Astrocyte (in vitro differentiated cells and primary cell): ENCODE data around the gene AJAP1. TPM values are rescaled to one million over a fixed set of nuclear protein-coding genes. Genes with fewer than 3 reads are reported as not detected.

ENCODE experiments used
- DNase-seq: peaks from one replicate; pipeline ENCODE4 v3.0.0-alpha.2; 2010; ENCODE audit warnings: low read depth
- FAIRE-seq: peaks from 2 replicates; lab custom pipeline; 2011; peaks lifted over from hg19 to GRCh38; lab: Jason Lieb, UNC
- H2AFZ ChIP-seq: 2 replicates; pipeline ENCODE4 v1.6.0; 2012; ENCODE audit warnings: low read depth, low read length, inconsistent platforms
- H3K27ac ChIP-seq: 2 replicates; pipeline ENCODE4 v1.5.1; 2011; ENCODE audit warnings: low read depth, low read length, inconsistent platforms
- H3K27me3 ChIP-seq: 2 replicates; pipeline ENCODE4 v1.6.0; 2011; ENCODE audit warnings: low read length, inconsistent platforms; ENCODE audit not compliant: insufficient read depth
- H3K36me3 ChIP-seq: 2 replicates; pipeline ENCODE4 v1.5.1; 2011; ENCODE audit warnings: low read length, inconsistent platforms; ENCODE audit not compliant: insufficient read depth
- H3K4me1 ChIP-seq: 2 replicates; pipeline ENCODE4 v1.5.1; 2011; ENCODE audit warnings: low read length, inconsistent platforms; ENCODE audit not compliant: insufficient read depth
- H3K4me2 ChIP-seq: 2 replicates; pipeline ENCODE4 v1.6.0; 2012; ENCODE audit warnings: low read length, inconsistent platforms
- H3K4me3 ChIP-seq: 2 replicates; pipeline ENCODE4 v1.5.1; 2011; ENCODE audit warnings: low read depth, mild to moderate bottlenecking, low read length, inconsistent platforms; ENCODE audit not compliant: insufficient read depth
- H3K79me2 ChIP-seq: 2 replicates; pipeline ENCODE4 v1.6.0; 2012; ENCODE audit warnings: mild to moderate bottlenecking, low read length, inconsistent platforms; ENCODE audit not compliant: insufficient read depth
- H3K9ac ChIP-seq: 2 replicates; pipeline ENCODE4 v1.6.0; 2012; ENCODE audit warnings: mild to moderate bottlenecking, low read length, inconsistent platforms
- H3K9me3 ChIP-seq: 2 replicates; pipeline ENCODE4 v1.5.1; 2012; ENCODE audit warnings: low read depth, mild to moderate bottlenecking, low read length, inconsistent platforms; ENCODE audit not compliant: insufficient read depth
- H4K20me1 ChIP-seq: 2 replicates; pipeline ENCODE4 v1.6.0; 2012; ENCODE audit warnings: low read length, inconsistent platforms; ENCODE audit not compliant: insufficient read depth
- H3K27ac Mint-ChIP-seq: one replicate; pipeline ENCODE4 v1.8.0; 2021; ENCODE audit warnings: mild to moderate bottlenecking, mixed read lengths; ENCODE audit not compliant: unreplicated experiment
- H3K27me3 Mint-ChIP-seq: one replicate; pipeline ENCODE4 v1.8.0; 2021; ENCODE audit warnings: low read depth, mixed read lengths; ENCODE audit not compliant: unreplicated experiment
- H3K36me3 Mint-ChIP-seq: one replicate; pipeline ENCODE4 v1.8.0; 2021; ENCODE audit warnings: low read depth, mixed read lengths; ENCODE audit not compliant: unreplicated experiment
- H3K4me1 Mint-ChIP-seq: one replicate; pipeline ENCODE4 v1.8.0; 2021; ENCODE audit warnings: low read depth, mixed read lengths; ENCODE audit not compliant: unreplicated experiment
- H3K4me3 Mint-ChIP-seq: one replicate; pipeline ENCODE4 v1.8.0; 2021; ENCODE audit warnings: mild to moderate bottlenecking, moderate library complexity, mixed read lengths; ENCODE audit not compliant: unreplicated experiment
- H3K9me3 Mint-ChIP-seq: one replicate; pipeline ENCODE4 v1.8.0; 2021; ENCODE audit warnings: mild to moderate bottlenecking, mixed read lengths; ENCODE audit not compliant: unreplicated experiment
- EZH2 ChIP-seq: IDR thresholded peaks from 2 replicates; pipeline ENCODE4 v1.6.1; 2012; ENCODE audit warnings: mild to moderate bottlenecking, low read length, inconsistent platforms; ENCODE audit not compliant: insufficient read depth
- total RNA-seq: library from RNA; stranded (reverse); gene quantifications from 2 replicates; pipeline ENCODE4 v1.2.1, GENCODE V29; 2021
- TF ChIP-seq, protein P1 (sequence below): IDR thresholded peaks from 2 replicates; pipeline ENCODE4 v1.5.1; 2011; ENCODE audit warnings: low read depth, mild to moderate bottlenecking, inconsistent platforms, low read length, moderate library complexity; ENCODE audit not compliant: insufficient read depth

The AJAP1 gene
- total RNA-seq, 1 donor from 2014 or later = 0.34 TPM

DNA sequence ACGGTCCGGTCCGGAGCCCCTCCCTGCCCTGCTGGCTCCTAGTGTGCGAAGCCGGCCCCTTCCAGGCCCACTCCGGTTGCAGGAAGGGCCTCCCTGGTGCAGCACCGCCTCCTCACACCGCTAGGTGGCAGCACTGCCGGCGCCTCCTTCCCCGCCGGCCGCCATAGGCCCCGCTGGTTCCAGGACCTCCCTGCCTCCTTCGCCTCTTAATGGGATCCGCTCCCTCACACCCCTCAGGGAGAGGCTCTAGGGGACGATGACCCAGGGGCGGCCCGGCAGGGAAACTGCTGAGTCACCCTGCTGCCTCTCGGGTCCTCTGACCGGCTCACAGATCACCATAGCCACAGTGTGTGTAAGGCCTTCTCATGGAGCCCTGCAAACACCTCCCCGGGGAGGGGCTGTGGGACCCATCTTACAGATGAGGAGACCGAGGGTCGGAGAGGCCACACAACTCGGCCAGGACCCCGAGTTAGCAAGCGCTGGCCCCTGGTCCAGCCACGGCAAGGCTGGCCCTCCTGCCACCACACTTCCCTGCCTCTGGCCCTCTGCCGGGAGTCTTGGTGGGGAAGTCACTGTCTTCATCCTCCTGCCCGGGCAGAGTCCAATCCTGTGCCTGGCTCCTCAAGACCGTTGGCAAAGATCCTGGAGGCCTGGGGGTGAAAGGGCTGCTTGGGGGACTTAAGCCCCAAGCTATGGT lies 1.6 kb upstream of the AJAP1 start:
- Mint-ChIP-seq H3K9me3 (no peaks in the 10 kb centered on the region), H3K27ac (no peak overlapping the region), H3K4me1 (no peaks in the 10 kb centered on the region), H3K36me3 (no peaks in the 10 kb centered on the region), H3K27me3 (peaks cover 23% of the 10 kb centered on the region), H3K4me3 (no peak overlapping the region)
- no peak for TF ChIP-seq EZH2
- TF ChIP-seq, protein P1, sequence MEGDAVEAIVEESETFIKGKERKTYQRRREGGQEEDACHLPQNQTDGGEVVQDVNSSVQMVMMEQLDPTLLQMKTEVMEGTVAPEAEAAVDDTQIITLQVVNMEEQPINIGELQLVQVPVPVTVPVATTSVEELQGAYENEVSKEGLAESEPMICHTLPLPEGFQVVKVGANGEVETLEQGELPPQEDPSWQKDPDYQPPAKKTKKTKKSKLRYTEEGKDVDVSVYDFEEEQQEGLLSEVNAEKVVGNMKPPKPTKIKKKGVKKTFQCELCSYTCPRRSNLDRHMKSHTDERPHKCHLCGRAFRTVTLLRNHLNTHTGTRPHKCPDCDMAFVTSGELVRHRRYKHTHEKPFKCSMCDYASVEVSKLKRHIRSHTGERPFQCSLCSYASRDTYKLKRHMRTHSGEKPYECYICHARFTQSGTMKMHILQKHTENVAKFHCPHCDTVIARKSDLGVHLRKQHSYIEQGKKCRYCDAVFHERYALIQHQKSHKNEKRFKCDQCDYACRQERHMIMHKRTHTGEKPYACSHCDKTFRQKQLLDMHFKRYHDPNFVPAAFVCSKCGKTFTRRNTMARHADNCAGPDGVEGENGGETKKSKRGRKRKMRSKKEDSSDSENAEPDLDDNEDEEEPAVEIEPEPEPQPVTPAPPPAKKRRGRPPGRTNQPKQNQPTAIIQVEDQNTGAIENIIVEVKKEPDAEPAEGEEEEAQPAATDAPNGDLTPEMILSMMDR = peak; percentile 44
- no peaks in the 10 kb centered on the region for H3K36me3 ChIP-seq
- H3K9ac ChIP-seq = no peak overlapping the region
- H4K20me1 ChIP-seq = no peaks in the 10 kb centered on the region
- DNase-seq = no peak
- FAIRE-seq = no peak
- no peak overlapping the region for H3K27ac ChIP-seq
- peaks cover 10% of the 10 kb centered on the region for H3K27me3 ChIP-seq
- no peak overlapping the region for H2AFZ ChIP-seq
- H3K4me1 ChIP-seq = no peaks in the 10 kb centered on the region
- no peak overlapping the region for H3K4me3 ChIP-seq
- peak overlapping the region; percentile 19 for H3K4me2 ChIP-seq
- H3K9me3 ChIP-seq = no peaks in the 10 kb centered on the region
- no peaks in the 10 kb centered on the region for H3K79me2 ChIP-seq

DNA sequence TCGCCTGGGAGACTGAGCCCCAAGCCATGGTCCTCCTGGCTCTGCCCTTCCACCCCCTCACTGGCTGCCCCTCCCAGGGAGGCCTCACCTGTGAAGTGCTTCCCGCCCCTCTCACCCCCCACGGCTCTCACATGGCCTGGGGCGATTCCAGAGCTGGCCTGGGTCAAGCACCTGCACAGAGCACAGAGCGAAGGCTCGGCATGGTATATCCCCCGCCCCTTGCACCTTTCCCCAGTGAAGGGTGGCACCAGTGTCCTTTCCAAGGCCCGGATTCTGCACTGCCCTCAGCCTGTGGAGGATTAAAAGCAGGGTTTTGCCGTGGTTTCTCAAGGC lies 1.1 kb upstream of the AJAP1 start:
- Mint-ChIP-seq H3K27me3 (peaks cover 28% of the 10 kb centered on the region), H3K4me3 (peak overlapping the region; percentile 54), H3K36me3 (no peaks in the 10 kb centered on the region), H3K9me3 (no peaks in the 10 kb centered on the region), H3K4me1 (no peaks in the 10 kb centered on the region), H3K27ac (no peak overlapping the region)
- no peak overlapping the region for H3K9ac ChIP-seq
- no peaks in the 10 kb centered on the region for H3K36me3 ChIP-seq
- no peaks in the 10 kb centered on the region for H3K9me3 ChIP-seq
- no peaks in the 10 kb centered on the region for H3K4me1 ChIP-seq
- no peak overlapping the region for H3K27ac ChIP-seq
- no peak for DNase-seq
- H3K4me3 ChIP-seq = no peak overlapping the region
- FAIRE-seq = no peak
- H3K4me2 ChIP-seq = no peak overlapping the region
- TF ChIP-seq, protein P1 = no peak
- no peak for TF ChIP-seq EZH2
- H4K20me1 ChIP-seq = no peaks in the 10 kb centered on the region
- no peaks in the 10 kb centered on the region for H3K79me2 ChIP-seq
- H2AFZ ChIP-seq = no peak overlapping the region
- peaks cover 10% of the 10 kb centered on the region for H3K27me3 ChIP-seq
